HG03521 (cell line): ENCODE data around the gene ZP2.
"Not testable (repeated sequence)": the region's sequence is repeated elsewhere in the genome, so short reads cannot be mapped to it uniquely, and the experiment has no call there.

Experiments
- ATAC-seq: cut with Tn5 transposase; IDR thresholded peaks from one replicate; pipeline ENCODE4 v1.9.1; 2021; ENCODE audit warnings: mild to moderate bottlenecking, moderate library complexity; ENCODE audit not compliant: unreplicated experiment

The ZP2 gene

GRCh38 chr16:21175397-21175796 is 36.0 kb downstream of the ZP2 start:
- ATAC-seq = no peak

GRCh38 chr16:21172650-21173049 is 38.7 kb downstream of the ZP2 start:
- no peak for ATAC-seq

- ATAC-seq = not testable (repeated sequence)
Measured at GRCh38 chr16:21170116-21170515, 41.3 kb downstream of the ZP2 start.

- ATAC-seq = no peak
Measured at GRCh38 chr16:21169249-21169981, 42.0 kb downstream of the ZP2 start.

GRCh38 chr16:21167929-21168602 is 43.3 kb downstream of the ZP2 start:
- ATAC-seq = no peak

- ATAC-seq = no peak
Measured at GRCh38 chr16:21167360-21167759, 44.0 kb downstream of the ZP2 start.

GRCh38 chr16:21166561-21166961 is 44.8 kb downstream of the ZP2 start:
- ATAC-seq = no peak

- no peak for ATAC-seq
Measured at GRCh38 chr16:21164521-21165168, 46.7 kb downstream of the ZP2 start.

- no peak for ATAC-seq
Measured at GRCh38 chr16:21163576-21163975, 47.8 kb downstream of the ZP2 start.

GRCh38 chr16:21162661-21163151 is 48.7 kb downstream of the ZP2 start:
- no peak for ATAC-seq

- ATAC-seq = no peak
Measured at GRCh38 chr16:21161211-21161610, 50.2 kb downstream of the ZP2 start.

- ATAC-seq = no peak
Measured at GRCh38 chr16:21160276-21160675, 51.1 kb downstream of the ZP2 start.

GRCh38 chr16:21159281-21159951 is 52.0 kb downstream of the ZP2 start:
- no peak for ATAC-seq

- peak; percentile 85 for ATAC-seq
Measured at GRCh38 chr16:21158208-21159110, 52.9 kb downstream of the ZP2 start, which contains the start of gene LDAF1. LDAF1 (plus strand) TSS chr16:21158674; CDS start chr16:21161183, 2,509 bp downstream.

- no peak for ATAC-seq
Measured at GRCh38 chr16:21157632-21158031, 53.7 kb downstream of the ZP2 start.

- no peak for ATAC-seq
Measured at GRCh38 chr16:21156767-21157467, 54.5 kb downstream of the ZP2 start.

- ATAC-seq = not testable (repeated sequence)
Measured at GRCh38 chr16:21156011-21156410, 55.4 kb downstream of the ZP2 start.

- not testable (repeated sequence) for ATAC-seq
Measured at GRCh38 chr16:21153124-21153729, 58.1 kb downstream of the ZP2 start.
